Mesendoderm (in vitro differentiated cells): ENCODE measurements around the gene TRABD2B.

ENCODE experiments used
- DNase-seq: peaks from one replicate; pipeline ENCODE4 v3.0.0; 2013
- H2AK5ac ChIP-seq: 2 replicates; pipeline ENCODE4 v1.6.1; 2013; ENCODE audit warnings: low read length, inconsistent platforms
- H2BK120ac ChIP-seq: 2 replicates; pipeline ENCODE4 v1.6.1; 2013; ENCODE audit warnings: low read depth, mild to moderate bottlenecking, low read length, moderate library complexity, mixed read lengths
- H2BK15ac ChIP-seq: replicated peaks from 2 replicates; pipeline ENCODE4 v1.6.1; 2013; ENCODE audit warnings: low read depth, mild to moderate bottlenecking, moderate library complexity
- H2BK5ac ChIP-seq: 2 replicates; pipeline ENCODE4 v1.6.1; 2013; ENCODE audit warnings: low read length, inconsistent platforms
- H3K18ac ChIP-seq: 2 replicates; pipeline ENCODE4 v1.6.1; 2013; ENCODE audit warnings: mild to moderate bottlenecking, low read length, mixed read lengths
- H3K23ac ChIP-seq: one replicate; pipeline ENCODE4 v1.6.1; 2013; ENCODE audit warnings: low read length
- H3K27ac ChIP-seq: 2 replicates; pipeline ENCODE4 v1.5.1; 2013; ENCODE audit warnings: low read depth, mild to moderate bottlenecking, inconsistent platforms, low read length, moderate library complexity
- H3K27me3 ChIP-seq: 2 replicates; pipeline ENCODE4 v1.6.1; 2013; ENCODE audit warnings: low read length, control low read depth, mild to moderate bottlenecking, inconsistent platforms; ENCODE audit not compliant: insufficient read depth, poor library complexity
- H3K36me3 ChIP-seq: 2 replicates; pipeline ENCODE4 v1.6.1; 2013; ENCODE audit warnings: low read length, inconsistent platforms; ENCODE audit not compliant: control insufficient read depth, insufficient read depth
- H3K4ac ChIP-seq: one replicate; pipeline ENCODE4 v1.6.1; 2013; ENCODE audit warnings: low read depth, mild to moderate bottlenecking, low read length, moderate library complexity
- H3K4me1 ChIP-seq: 2 replicates; pipeline ENCODE4 v1.6.1; 2013; ENCODE audit warnings: low read depth, low read length, inconsistent platforms; ENCODE audit not compliant: control insufficient read depth
- H3K4me2 ChIP-seq: 2 replicates; pipeline ENCODE4 v1.6.1; 2013; ENCODE audit warnings: low read length
- H3K4me3 ChIP-seq: 2 replicates; pipeline ENCODE4 v1.5.1; 2013; ENCODE audit warnings: mild to moderate bottlenecking, low read length
- H3K56ac ChIP-seq: one replicate; pipeline ENCODE4 v1.6.1; 2013; ENCODE audit warnings: low read length
- H3K79me1 ChIP-seq: 2 replicates; pipeline ENCODE4 v1.6.1; 2013; ENCODE audit warnings: low read length, inconsistent platforms
- H3K79me2 ChIP-seq: 2 replicates; pipeline ENCODE4 v1.6.1; 2013; ENCODE audit warnings: mild to moderate bottlenecking, low read length; ENCODE audit not compliant: control insufficient read depth, insufficient read depth
- H3K9ac ChIP-seq: 2 replicates; pipeline ENCODE4 v1.6.1; 2013; ENCODE audit warnings: low read length, inconsistent platforms
- H4K5ac ChIP-seq: one replicate; pipeline ENCODE4 v1.6.1; 2013; ENCODE audit warnings: low read length
- H4K8ac ChIP-seq: one replicate; pipeline ENCODE4 v1.6.1; 2013; ENCODE audit warnings: low read depth, mild to moderate bottlenecking, control low read depth, low read length, moderate library complexity
- WGBS: extraction: QIAGEN DNeasy Blood & Tissue Kit; methylation state at CpG from one replicate; pipeline ENCODE4 v1.1.7; 2013; ENCODE audit warnings: low lambda C conversion rate, missing lambda C conversion rate; ENCODE audit not compliant: insufficient coverage; ENCODE audit errors: extremely low coverage; 5-methylcytosine and 5-hydroxymethylcytosine counted together

TRABD2B gene

GRCh38 chr1:47855230-47855629, 142.0 kb downstream of the TRABD2B start:
- Histone ChIP-seq H3K79me2 (no peaks in the 10 kb centered on the region), H3K27me3 (no peaks in the 10 kb centered on the region), H4K5ac (no peak overlapping the region), H2BK5ac (no peak overlapping the region), H3K4me1 (no peaks in the 10 kb centered on the region), H3K27ac (no peak overlapping the region), H3K4me3 (no peak overlapping the region), H3K56ac (no peak overlapping the region), H3K4me2 (no peak overlapping the region), H3K23ac (no peak overlapping the region), H2AK5ac (no peak overlapping the region), H2BK15ac (no peak overlapping the region), H3K18ac (no peak overlapping the region), H2BK120ac (no peak overlapping the region), H3K4ac (no peak overlapping the region), H4K8ac (no peak overlapping the region), H3K9ac (no peak overlapping the region), H3K79me1 (no peaks in the 10 kb centered on the region), H3K36me3 (no peaks in the 10 kb centered on the region)
- WGBS: no CpG with 5 or more reads among the region's 4 CpGs
- no peak for DNase-seq

GRCh38 chr1:47854552-47855144, 142.5 kb downstream of the TRABD2B start:
- Histone ChIP-seq H3K27ac (no peak overlapping the region), H3K9ac (no peak overlapping the region), H3K36me3 (no peaks in the 10 kb centered on the region), H3K27me3 (no peaks in the 10 kb centered on the region), H2BK15ac (no peak overlapping the region), H2AK5ac (no peak overlapping the region), H3K23ac (no peak overlapping the region), H3K79me2 (no peaks in the 10 kb centered on the region), H3K56ac (no peak overlapping the region), H4K5ac (no peak overlapping the region), H4K8ac (no peak overlapping the region), H3K18ac (no peak overlapping the region), H3K4me3 (no peak overlapping the region), H2BK5ac (no peak overlapping the region), H3K4me2 (no peak overlapping the region), H3K4ac (no peak overlapping the region), H2BK120ac (no peak overlapping the region), H3K79me1 (no peaks in the 10 kb centered on the region), H3K4me1 (no peaks in the 10 kb centered on the region)
- WGBS: no CpG with 5 or more reads among the region's 2 CpGs
- DNase-seq: no peak

GRCh38 chr1:47853852-47854251, 143.3 kb downstream of the TRABD2B start:
- Histone ChIP-seq H3K27me3 (no peaks in the 10 kb centered on the region), H2BK15ac (no peak overlapping the region), H3K4me3 (no peak overlapping the region), H3K4me1 (no peaks in the 10 kb centered on the region), H2BK120ac (no peak overlapping the region), H3K36me3 (no peaks in the 10 kb centered on the region), H3K4me2 (no peak overlapping the region), H2BK5ac (no peak overlapping the region), H3K18ac (no peak overlapping the region), H4K8ac (no peak overlapping the region), H4K5ac (no peak overlapping the region), H3K23ac (no peak overlapping the region), H3K4ac (no peak overlapping the region), H3K9ac (no peak overlapping the region), H3K79me1 (no peaks in the 10 kb centered on the region), H2AK5ac (no peak overlapping the region), H3K79me2 (no peaks in the 10 kb centered on the region), H3K56ac (no peak overlapping the region), H3K27ac (no peak overlapping the region)
- WGBS: no CpG with 5 or more reads among the region's 2 CpGs
- DNase-seq: no peak

GRCh38 chr1:47853059-47853458, 144.1 kb downstream of the TRABD2B start:
- Histone ChIP-seq H3K4me1 (no peaks in the 10 kb centered on the region), H3K36me3 (no peaks in the 10 kb centered on the region), H3K4me3 (no peak overlapping the region), H3K79me2 (no peaks in the 10 kb centered on the region), H4K5ac (no peak overlapping the region), H3K9ac (no peak overlapping the region), H4K8ac (no peak overlapping the region), H3K27me3 (no peaks in the 10 kb centered on the region), H3K4me2 (no peak overlapping the region), H2BK120ac (no peak overlapping the region), H2AK5ac (no peak overlapping the region), H2BK5ac (no peak overlapping the region), H3K23ac (no peak overlapping the region), H3K4ac (no peak overlapping the region), H2BK15ac (no peak overlapping the region), H3K18ac (no peak overlapping the region), H3K79me1 (no peaks in the 10 kb centered on the region), H3K27ac (no peak overlapping the region), H3K56ac (no peak overlapping the region)
- no peak for DNase-seq
- no CpG with 5 or more reads among the region's 7 CpGs for WGBS

GRCh38 chr1:47852006-47852718, 145.0 kb downstream of the TRABD2B start:
- H3K4me3 ChIP-seq: no peak overlapping the region

GRCh38 chr1:47850451-47850850, 146.7 kb downstream of the TRABD2B start:
- Histone ChIP-seq H3K36me3 (no peaks in the 10 kb centered on the region), H4K5ac (no peak overlapping the region), H3K56ac (no peak overlapping the region), H2BK5ac (no peak overlapping the region), H3K9ac (no peak overlapping the region), H3K4me3 (no peak overlapping the region), H3K79me1 (no peaks in the 10 kb centered on the region), H3K4me1 (no peaks in the 10 kb centered on the region), H2AK5ac (no peak overlapping the region), H3K4me2 (no peak overlapping the region), H3K18ac (no peak overlapping the region), H3K79me2 (no peaks in the 10 kb centered on the region), H3K23ac (no peak overlapping the region), H3K4ac (no peak overlapping the region), H2BK15ac (no peak overlapping the region), H4K8ac (no peak overlapping the region), H2BK120ac (no peak overlapping the region), H3K27me3 (no peaks in the 10 kb centered on the region), H3K27ac (no peak overlapping the region)
- no CpG with 5 or more reads among the region's 4 CpGs for whole genome bisulfite sequencing
- DNase-seq: no peak

More at GRCh38 chr1:47852006-47852718, 145.0 kb downstream of the TRABD2B start:
- Histone ChIP-seq H3K36me3 (no peaks in the 10 kb centered on the region), H3K23ac (no peak overlapping the region), H3K56ac (no peak overlapping the region), H3K9ac (no peak overlapping the region), H4K8ac (no peak overlapping the region), H2AK5ac (no peak overlapping the region), H3K4ac (no peak overlapping the region), H3K79me1 (no peaks in the 10 kb centered on the region), H3K18ac (no peak overlapping the region), H3K4me1 (no peaks in the 10 kb centered on the region), H3K4me2 (no peak overlapping the region), H3K27me3 (no peaks in the 10 kb centered on the region), H2BK15ac (no peak overlapping the region), H4K5ac (no peak overlapping the region), H2BK5ac (no peak overlapping the region), H3K27ac (no peak overlapping the region), H3K79me2 (no peaks in the 10 kb centered on the region), H2BK120ac (no peak overlapping the region)
- WGBS: no CpG with 5 or more reads among the region's 17 CpGs
- no peak for DNase-seq
